RWPE2 (cell line): Measurements from ENCODE around the gene MTFP1.

ENCODE experiments used
- ATAC-seq: fragments of 200-7000 bp; cut with Tn5 transposase; 3 replicates; pipeline ENCODE4 v1.9.1; 2021; ENCODE audit warnings: low read depth
- DNase-seq: peaks from one replicate; pipeline ENCODE4 v3.0.0-alpha.2; 2020; ENCODE audit warnings: low spot score
- H3K27ac ChIP-seq: fragments of 450-650 bp; 2 replicates; pipeline ENCODE4 v1.5.1; 2017; ENCODE audit warnings: mild to moderate bottlenecking; ENCODE audit not compliant: poor library complexity, severe bottlenecking
- H3K27me3 ChIP-seq: fragments of 250-450 bp; sonication (Bioruptor Pico); 2 replicates; pipeline ENCODE4 v1.5.1; 2021; ENCODE audit warnings: mild to moderate bottlenecking, moderate library complexity; ENCODE audit not compliant: insufficient read depth, poor library complexity, severe bottlenecking
- H3K36me3 ChIP-seq: fragments of 250-450 bp; sonication (Bioruptor Pico); 2 replicates; pipeline ENCODE4 v1.5.1; 2020; ENCODE audit warnings: low read depth, mild to moderate bottlenecking, moderate library complexity
- H3K4me1 ChIP-seq: fragments of 250-450 bp; sonication (Bioruptor Pico); 2 replicates; pipeline ENCODE4 v1.5.1; 2021; ENCODE audit warnings: mild to moderate bottlenecking, moderate library complexity; ENCODE audit not compliant: insufficient read depth, poor library complexity, severe bottlenecking
- H3K4me3 ChIP-seq: fragments of 250-450 bp; sonication (Bioruptor Pico); 2 replicates; pipeline ENCODE4 v1.5.1; 2021; ENCODE audit warnings: mild to moderate bottlenecking, moderate library complexity; ENCODE audit not compliant: severe bottlenecking
- H3K9me3 ChIP-seq: fragments of 250-450 bp; sonication (Bioruptor Pico); 2 replicates; pipeline ENCODE4 v1.5.1; 2021; ENCODE audit warnings: mild to moderate bottlenecking, moderate library complexity; ENCODE audit not compliant: severe bottlenecking
- CTCF ChIP-seq: fragments of 450-650 bp; IDR thresholded peaks from one replicate; pipeline ENCODE4 v1.5.1; 2017; ENCODE audit warnings: mild to moderate bottlenecking, moderate library complexity; ENCODE audit not compliant: poor library complexity, severe bottlenecking

MTFP1 gene

GRCh38 chr22:30424534-30425326 is 838 bp upstream of the MTFP1 start:
- Histone ChIP-seq H3K4me1 (peaks cover 36% of the 10 kb centered on the region), H3K9me3 (no peaks in the 10 kb centered on the region), H3K27me3 (no peaks in the 10 kb centered on the region), H3K36me3 (peaks cover 48% of the 10 kb centered on the region), H3K4me3 (peak overlapping the region; percentile 59), H3K27ac (peak overlapping the region; percentile 99)
- TF ChIP-seq CTCF = no peak
- ATAC-seq (no peak), DNase-seq (no peak)

- TF ChIP-seq CTCF = no peak
- H3K27ac ChIP-seq = peak overlapping the region; percentile 99
- peaks cover 30% of the 10 kb centered on the region for H3K4me1 ChIP-seq
These were observed 297 bp upstream of the MTFP1 start for GRCh38 chr22:30425327-30425615.

GRCh38 chr22:30426388-30427353 is 1.1 kb downstream of the MTFP1 start:
- Histone ChIP-seq H3K4me1 (peaks cover 16% of the 10 kb centered on the region), H3K36me3 (peaks cover 30% of the 10 kb centered on the region), H3K4me3 (peak overlapping the region; percentile 59), H3K27ac (peak overlapping the region; percentile 99), H3K27me3 (no peaks in the 10 kb centered on the region), H3K9me3 (no peaks in the 10 kb centered on the region)
- DNase-seq (peak; percentile 86), ATAC-seq (peak; percentile 19; the same call in 2 of the 3 replicates)
- peak; percentile 85 for TF ChIP-seq CTCF

More at GRCh38 chr22:30425327-30425615, 297 bp upstream of the MTFP1 start:
- ATAC-seq = no peak
- DNase-seq = no peak
- Histone ChIP-seq H3K36me3 (peaks cover 43% of the 10 kb centered on the region), H3K4me3 (peak overlapping the region; percentile 59), H3K9me3 (no peaks in the 10 kb centered on the region), H3K27me3 (no peaks in the 10 kb centered on the region)

GRCh38 chr22:30427871-30428270 is 2.3 kb downstream of the MTFP1 start:
- H3K36me3 ChIP-seq = peaks cover 21% of the 10 kb centered on the region
- H3K9me3 ChIP-seq = no peaks in the 10 kb centered on the region
- DNase-seq (no peak), ATAC-seq (no peak)
- H3K4me3 ChIP-seq = no peak overlapping the region
- no peak for TF ChIP-seq CTCF
- no peak overlapping the region for H3K27ac ChIP-seq
- no peaks in the 10 kb centered on the region for H3K27me3 ChIP-seq
- peaks cover 5% of the 10 kb centered on the region for H3K4me1 ChIP-seq
